GM19240 (cell line): ENCODE data around the gene LPP.
"Not testable (repeated sequence)": the region's sequence is repeated elsewhere in the genome, so short reads cannot be mapped to it uniquely, and the experiment has no call there.

Experiments used
- DNase-seq: peaks from one replicate; pipeline ENCODE4 v3.0.0; 2011; ENCODE audit warnings: low spot score; ENCODE audit not compliant: insufficient read length

The LPP gene

GRCh38 chr3:188154014-188154808 lies at the start of gene LPP:
Gene LPP (plus strand): TSS chr3:188154157. CDS start chr3:188406121, 251,964 bp downstream.
- DNase-seq: peak; percentile 24

- DNase-seq: no peak
Observed at GRCh38 chr3:188106006-188106405, 48.0 kb upstream of the LPP start.

GRCh38 chr3:188106454-188106853 lies 47.5 kb upstream of the LPP start:
- no peak for DNase-seq

- DNase-seq: no peak
Observed at GRCh38 chr3:188106887-188107830, 46.8 kb upstream of the LPP start.

- DNase-seq: no peak
Observed at GRCh38 chr3:188108703-188109412, 45.1 kb upstream of the LPP start.

GRCh38 chr3:188111002-188111584 lies 42.9 kb upstream of the LPP start:
- DNase-seq: no peak

GRCh38 chr3:188113756-188114155 lies 40.2 kb upstream of the LPP start:
- no peak for DNase-seq

- DNase-seq: no peak
Observed at GRCh38 chr3:188119846-188120245, 34.1 kb upstream of the LPP start.

GRCh38 chr3:188122571-188123169 lies 31.3 kb upstream of the LPP start:
- DNase-seq: no peak

- no peak for DNase-seq
Observed at GRCh38 chr3:188123170-188123905, 30.6 kb upstream of the LPP start.

GRCh38 chr3:188124184-188124583 lies 29.8 kb upstream of the LPP start:
- DNase-seq: no peak

- no peak for DNase-seq
Observed at GRCh38 chr3:188125076-188125475, 28.9 kb upstream of the LPP start.

- no peak for DNase-seq
Observed at GRCh38 chr3:188126276-188126675, 27.7 kb upstream of the LPP start.

- DNase-seq: no peak
Observed at GRCh38 chr3:188126934-188127333, 27.0 kb upstream of the LPP start.

- no peak for DNase-seq
Observed at GRCh38 chr3:188128905-188129304, 25.1 kb upstream of the LPP start.

GRCh38 chr3:188131023-188131422 lies 22.9 kb upstream of the LPP start:
- DNase-seq: not testable (repeated sequence)

- DNase-seq: no peak
Observed at GRCh38 chr3:188133219-188133618, 20.7 kb upstream of the LPP start.

- DNase-seq: no peak
Observed at GRCh38 chr3:188133646-188134045, 20.3 kb upstream of the LPP start.

GRCh38 chr3:188134079-188134478 lies 19.9 kb upstream of the LPP start:
- DNase-seq: no peak

GRCh38 chr3:188134856-188135255 lies 19.1 kb upstream of the LPP start:
- DNase-seq: no peak
